ENCODE data around the gene RFPL1.

DNA sequence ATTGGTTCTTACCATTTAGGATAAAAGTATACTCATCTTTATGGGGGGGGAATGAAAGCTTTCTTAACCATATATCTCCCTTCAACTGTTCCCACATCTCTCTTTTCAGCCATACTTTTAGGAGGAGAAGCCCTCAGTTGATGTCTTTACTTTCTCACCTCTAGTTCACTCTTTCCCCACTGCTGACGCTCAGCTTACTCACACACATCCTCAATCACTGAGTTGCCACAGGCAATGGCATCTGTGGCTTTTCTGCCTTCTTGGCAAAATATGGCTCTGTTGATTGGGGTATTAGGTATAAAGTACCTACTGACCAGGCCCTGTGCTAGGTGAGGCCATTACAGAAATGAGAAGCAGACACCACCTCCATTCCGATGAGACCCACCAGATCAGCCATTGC is 37.8 kb upstream of the RFPL1 start:
- TF ChIP-seq YY1 (IDR thresholded peaks at IDR 0.05; ENCODE audit: insufficient read depth, insufficient read length): no peak
- TF ChIP-seq SUZ12 (IDR thresholded peaks at IDR 0.05; ENCODE audit: extremely low read depth, insufficient read depth, insufficient read length): no peak
- no peak for TF ChIP-seq ZNF274 (IDR thresholded peaks at IDR 0.05; ENCODE audit: low read depth, low read length)
